GM21367 (cell line): ENCODE results near the gene FRMD6.

ENCODE experiments used
- ATAC-seq: cut with Tn5 transposase; IDR thresholded peaks from one replicate; pipeline ENCODE4 v1.9.1; 2021; ENCODE audit not compliant: unreplicated experiment

FRMD6 gene

GRCh38 chr14:51663783-51664326 is 12.1 kb downstream of the FRMD6 start:
- no peak for ATAC-seq

- no peak for ATAC-seq
These were observed 14.4 kb downstream of the FRMD6 start for GRCh38 chr14:51666070-51666469.

GRCh38 chr14:51666826-51667225 is 15.1 kb downstream of the FRMD6 start:
- ATAC-seq, result no peak

- no peak for ATAC-seq
These were observed 17.2 kb downstream of the FRMD6 start for GRCh38 chr14:51668870-51669269.

- ATAC-seq, result no peak
These were observed 22.7 kb downstream of the FRMD6 start for GRCh38 chr14:51674294-51675002.

GRCh38 chr14:51676549-51676948 is 24.8 kb downstream of the FRMD6 start:
- ATAC-seq, result no peak

GRCh38 chr14:51677266-51677665 is 25.6 kb downstream of the FRMD6 start:
- ATAC-seq, result no peak

GRCh38 chr14:51677738-51678137 is 26.0 kb downstream of the FRMD6 start:
- ATAC-seq, result no peak

GRCh38 chr14:51680031-51680430 is 28.3 kb downstream of the FRMD6 start:
- ATAC-seq, result no peak

GRCh38 chr14:51681411-51681810 is 29.7 kb downstream of the FRMD6 start:
- ATAC-seq, result no peak

- no peak for ATAC-seq
These were observed 30.7 kb downstream of the FRMD6 start for GRCh38 chr14:51682411-51682810.

- ATAC-seq, result no peak
These were observed 33.0 kb downstream of the FRMD6 start for GRCh38 chr14:51684760-51685159.

- ATAC-seq, result no peak
These were observed 39.5 kb downstream of the FRMD6 start for GRCh38 chr14:51691176-51691575.

- ATAC-seq, result no peak
These were observed 40.9 kb downstream of the FRMD6 start for GRCh38 chr14:51692646-51693045.

- no peak for ATAC-seq
These were observed 46.1 kb downstream of the FRMD6 start for GRCh38 chr14:51697848-51698247.

GRCh38 chr14:51701951-51702350 is 50.2 kb downstream of the FRMD6 start:
- no peak for ATAC-seq

GRCh38 chr14:51703787-51704186 is 52.1 kb downstream of the FRMD6 start:
- ATAC-seq, result no peak

GRCh38 chr14:51704545-51704944 is 52.8 kb downstream of the FRMD6 start:
- no peak for ATAC-seq

GRCh38 chr14:51707327-51707726 is 55.6 kb downstream of the FRMD6 start:
- ATAC-seq, result no peak

GRCh38 chr14:51711505-51711904 is 59.8 kb downstream of the FRMD6 start:
- no peak for ATAC-seq

GRCh38 chr14:51715250-51715649 is 63.5 kb downstream of the FRMD6 start:
- no peak for ATAC-seq

GRCh38 chr14:51715742-51716141 is 64.0 kb downstream of the FRMD6 start:
- ATAC-seq, result no peak

- no peak for ATAC-seq
These were observed 64.9 kb downstream of the FRMD6 start for GRCh38 chr14:51716610-51717009.
